HepG2 (cell line): Measurements from ENCODE around the gene TM7SF3. TPM values are rescaled to one million over a fixed set of nuclear protein-coding genes. Genes with fewer than 3 reads are reported as not detected.

Source experiments
- ATAC-seq: fragments of 200-7000 bp; cut with Tn5 transposase; 3 replicates; pipeline ENCODE4 v1.9.1; 2020; ENCODE audit warnings: mild to moderate bottlenecking, moderate library complexity
- BruUV-seq: library from RNA; stranded (reverse); fragments of 400-500 nt; replicated peaks from 2 replicates; lab custom pipeline; 2021; lab: Mats Ljungman, UMichigan
- CTCF ChIA-PET: fragments of 300-600 bp; formaldehyde crosslinking; extraction: SDS; loops from one replicate; lab custom pipeline; 2021; ENCODE audit warnings: low total read pairs, inconsistent platforms, low intra/inter-chr PET ratio; lab: Yijun Ruan, JAX
- POLR2A ChIA-PET: fragments of 350-600 bp; sonication (Branson Sonifier 250); formaldehyde crosslinking; loops from one replicate; lab custom pipeline; 2020; ENCODE audit warnings: antibody characterized with exemption, inconsistent platforms; lab: Yijun Ruan, JAX
- DNase-seq: peaks from one replicate; pipeline ENCODE4 v3.0.0-alpha.2; 2015; ENCODE audit warnings: low spot score
- FAIRE-seq: peaks from 3 replicates; lab custom pipeline; 2011; peaks lifted over from hg19 to GRCh38; lab: Jason Lieb, UNC
- H2AFZ ChIP-seq: one replicate; pipeline ENCODE4 v1.6.1; 2011; ENCODE audit warnings: low read length, inconsistent platforms
- H3K27ac ChIP-seq: fragments of 300-600 bp; 3 replicates; pipeline ENCODE4 v1.8.0; 2011; ENCODE audit warnings: mixed run types, mild to moderate bottlenecking, mixed read lengths, low read length, inconsistent platforms; ENCODE audit not compliant: insufficient read depth; ENCODE audit errors: extremely low read length
- H3K27me3 ChIP-seq, 2 experiments: fragments of 200-600 bp in 1 of 2; 2 replicates in 1 of 2; 3 replicates in 1 of 2; pipeline versions ENCODE4 v1.6.0 to v1.8.0; 2011; ENCODE audit warnings: low read length in 2 of 2, mild to moderate bottlenecking in 2 of 2, moderate library complexity in 2 of 2, inconsistent platforms in 1 of 2; ENCODE audit not compliant: insufficient read depth in 2 of 2, control insufficient read depth in 1 of 2
- H3K36me3 ChIP-seq, 2 experiments: fragments of 200-600 bp in 1 of 2; replicated peaks in 1 of 2; 2 replicates in 1 of 2; 3 replicates in 1 of 2; pipeline versions ENCODE4 v1.5.1 to v1.8.0; 2011; ENCODE audit warnings: low read length in 2 of 2, inconsistent platforms in 1 of 2; ENCODE audit not compliant: insufficient read depth in 2 of 2, control insufficient read depth in 1 of 2
- H3K4me1 ChIP-seq: 2 replicates; pipeline ENCODE4 v1.5.1; 2012; ENCODE audit warnings: low read length, inconsistent platforms; ENCODE audit not compliant: insufficient read depth
- H3K4me2 ChIP-seq: 2 replicates; pipeline ENCODE4 v1.6.0; 2011; ENCODE audit warnings: low read depth, low read length, inconsistent platforms
- H3K4me3 ChIP-seq, 3 experiments: fragments of 200-600 bp in 1 of 3; sonication (generic), shearing (Covaris generic) in 1 of 3; replicated peaks in 1 of 3; 2 replicates each; pipeline ENCODE4 v1.5.1; 2011 to 2016; ENCODE audit warnings: low read length in 3 of 3, inconsistent platforms in 2 of 3, low read depth in 2 of 3, mild to moderate bottlenecking in 2 of 3, control low read depth in 1 of 3, mixed read lengths in 1 of 3; ENCODE audit not compliant: insufficient read depth in 1 of 3
- H3K79me2 ChIP-seq: one replicate; pipeline ENCODE4 v1.6.1; 2011; ENCODE audit warnings: low read length, inconsistent platforms; ENCODE audit not compliant: insufficient read depth
- H3K9ac ChIP-seq: 2 replicates; pipeline ENCODE4 v1.6.0; 2011; ENCODE audit warnings: mild to moderate bottlenecking, low read depth, low read length, inconsistent platforms; ENCODE audit not compliant: insufficient read depth
- H3K9me3 ChIP-seq: 2 replicates; pipeline ENCODE4 v1.5.1; 2012; ENCODE audit warnings: mild to moderate bottlenecking, low read length
- H4K20me1 ChIP-seq: 2 replicates; pipeline ENCODE4 v1.6.0; 2011; ENCODE audit warnings: inconsistent platforms, mild to moderate bottlenecking, low read length, moderate library complexity; ENCODE audit not compliant: insufficient read depth
- DR1 ChIP-seq: sonication (generic); formaldehyde crosslinking; IDR thresholded peaks from 2 replicates; pipeline ENCODE4 v1.8.0; 2021; ENCODE audit warnings: mild to moderate bottlenecking, missing genetic modification reagents, inconsistent platforms
- ISL2 ChIP-seq: sonication (generic); formaldehyde crosslinking; IDR thresholded peaks from 2 replicates; pipeline ENCODE4 v1.5.0; 2020; ENCODE audit warnings: missing genetic modification reagents
- KAT7 ChIP-seq: IDR thresholded peaks from 2 replicates; pipeline ENCODE4 v1.6.1; 2018; ENCODE audit warnings: borderline replicate concordance, missing compliant biosample characterization
- KDM6A ChIP-seq: IDR thresholded peaks from 2 replicates; pipeline ENCODE4 v1.6.1; 2016; ENCODE audit warnings: low read depth
- MTF1 ChIP-seq: sonication (generic); formaldehyde crosslinking; IDR thresholded peaks from 2 replicates; pipeline ENCODE4 v1.5.0; 2020; ENCODE audit warnings: missing genetic modification reagents
- ONECUT2 ChIP-seq: sonication (generic); formaldehyde crosslinking; IDR thresholded peaks from 2 replicates; pipeline ENCODE4 v1.4.0; 2020; ENCODE audit warnings: missing genetic modification reagents
- PITX1 ChIP-seq: sonication (generic); formaldehyde crosslinking; IDR thresholded peaks from 2 replicates; pipeline ENCODE4 v1.5.1; 2020; ENCODE audit warnings: mild to moderate bottlenecking, missing genetic modification reagents
- PRDM15 ChIP-seq: sonication (generic); formaldehyde crosslinking; IDR thresholded peaks from 2 replicates; pipeline ENCODE4 v1.4.0; 2020; ENCODE audit warnings: missing genetic modification reagents
- PTBP1 ChIP-seq: fragments of 200-400 bp; formaldehyde crosslinking; IDR thresholded peaks from 2 replicates; pipeline ENCODE4 v1.6.1; 2018; ENCODE audit warnings: low read length, low read depth; ENCODE audit not compliant: poor library complexity, severe bottlenecking
- SP5 ChIP-seq: IDR thresholded peaks from 2 replicates; pipeline ENCODE4 v1.6.1; 2016; ENCODE audit warnings: low read depth, borderline replicate concordance
- TBL1XR1 ChIP-seq: fragments of 150-350 bp; IDR thresholded peaks from 2 replicates; pipeline ENCODE4 v1.6.1; 2014; ENCODE audit warnings: borderline replicate concordance, low read length; ENCODE audit not compliant: partially characterized antibody
- THAP11 ChIP-seq: IDR thresholded peaks from 2 replicates; pipeline ENCODE4 v1.6.1; 2016; ENCODE audit warnings: missing biosample characterization, missing genetic modification reagents
- ZMAT3 ChIP-seq: sonication (generic); formaldehyde crosslinking; conservative IDR thresholded peaks from 2 replicates; pipeline ENCODE4 v1.7.0; 2021; ENCODE audit warnings: missing genetic modification reagents
- ZNF292 ChIP-seq: sonication (generic); formaldehyde crosslinking; IDR thresholded peaks from 2 replicates; pipeline ENCODE4 v1.8.1; 2022; ENCODE audit warnings: mild to moderate bottlenecking, low read depth, missing genetic modification reagents, borderline replicate concordance
- ZNF564 ChIP-seq: sonication (generic); formaldehyde crosslinking; IDR thresholded peaks from 2 replicates; pipeline ENCODE4 v1.8.1; 2023; ENCODE audit warnings: mild to moderate bottlenecking, missing genetic modification reagents
- ZNF652 ChIP-seq: IDR thresholded peaks from 2 replicates; pipeline ENCODE4 v1.6.1; 2016; ENCODE audit warnings: low read depth, borderline replicate concordance
- ZNF660 ChIP-seq: sonication (generic); formaldehyde crosslinking; IDR thresholded peaks from 2 replicates; pipeline ENCODE4 v1.5.1; 2020; ENCODE audit warnings: mild to moderate bottlenecking, low read depth, missing genetic modification reagents, borderline replicate concordance
- ZSCAN12 ChIP-seq: sonication (generic); formaldehyde crosslinking; IDR thresholded peaks from 2 replicates; pipeline ENCODE4 v1.9.0; 2021; ENCODE audit warnings: mild to moderate bottlenecking, missing genetic modification reagents
- WGBS: methylation state at CpG from one replicate; pipeline ENCODE4 v1.1.6; 2017; ENCODE audit warnings: low lambda C conversion rate; 5-methylcytosine and 5-hydroxymethylcytosine counted together
- in situ Hi-C: cut with HindIII; loops from 2 replicates; pipeline ENCODE4 v1.10.0; 2017; ENCODE audit warnings: low pct_unique_long_range_greater_than_20kb; ENCODE audit not compliant: extremely low pct_ligation_motif_present
- intact Hi-C: fragments of 100-400 bp; cut with micrococcal nuclease; formaldehyde crosslinking; loops from one replicate; pipeline ENCODE4 v1.10.0; 2022; ENCODE audit not compliant: unreplicated experiment
- polyA plus RNA-seq, 8 experiments: library from polyadenylated mRNA; depleted of rRNA in 3 of 8; stranded (reverse) in 7 of 8; unstranded in 1 of 8; fragments of >200 nt; fragmentation: Illumina TruSeq in 4 of 8; extraction: Trizol in 4 of 8; gene quantifications; 2 replicates each; pipeline versions ENCODE4 v1.2.1 to v1.2.3, GENCODE V29; 2011 to 2016; ENCODE audit warnings: low read depth in 4 of 8, missing spikeins in 1 of 8, mixed read lengths in 1 of 8; ENCODE audit not compliant: insufficient read depth in 1 of 8
- total RNA-seq, 5 experiments: library from RNA; depleted of rRNA; stranded (reverse); fragments of >200 nt; fragmentation: Illumina TruSeq; extraction: Trizol; gene quantifications; 2 replicates each; pipeline ENCODE4 v1.2.3, GENCODE V29; 2016; ENCODE audit warnings: low read depth in 1 of 5

The TM7SF3 gene
- total and polyA plus RNA-seq, 2 of the 13 experiments (the other 11 are each of a cell fraction or from before 2014, with no cell fraction given): 116 to 142 TPM

- WGBS: 97% methylated on average over 2 of the region's 2 CpGs
- Histone ChIP-seq H3K36me3 (peaks cover 13 to 44% of the 10 kb centered on the region in 2 experiments), H3K9ac (no peak overlapping the region), H3K79me2 (no peaks in the 10 kb centered on the region), H3K4me2 (no peak overlapping the region), H2AFZ (no peak overlapping the region), H3K27me3 (no peaks in the 10 kb centered on the region), H3K9me3 (no peaks in the 10 kb centered on the region), H3K27ac (no peak overlapping the region), H3K4me3 (no peak overlapping the region), H4K20me1 (no peaks in the 10 kb centered on the region), H3K4me1 (no peaks in the 10 kb centered on the region)
- in situ Hi-C loops (no loop called here), intact Hi-C loops (no loop called here)
- ATAC-seq (no peak), DNase-seq (no peak), FAIRE-seq (no peak)
- no TSS peak for BruUV-seq
- CTCF ChIA-PET: no interaction called here
- no peak for TF ChIP-seq ISL2 (CRISPR knock-in tag)
- no peak for TF ChIP-seq ONECUT2
- TF ChIP-seq ZNF652 (CRISPR knock-in tag): no peak
- TF ChIP-seq ZNF660: no peak
- no peak for TF ChIP-seq PITX1 (CRISPR knock-in tag)
- no peak for TF ChIP-seq KAT7 (CRISPR knock-in tag)
- TF ChIP-seq DR1: no peak
- TF ChIP-seq THAP11 (CRISPR knock-in tag): no peak
- no peak for TF ChIP-seq ZNF292 (CRISPR knock-in tag)
- no peak for TF ChIP-seq SP5
- no peak for TF ChIP-seq TBL1XR1
- TF ChIP-seq KDM6A: no peak
- no peak for TF ChIP-seq ZMAT3
- TF ChIP-seq PRDM15 (CRISPR knock-in tag): no peak
- no peak for TF ChIP-seq ZSCAN12 (CRISPR knock-in tag)
- TF ChIP-seq MTF1: no peak
- TF ChIP-seq ZNF564 (CRISPR knock-in tag): no peak
- TF ChIP-seq PTBP1: no peak
- POLR2A ChIA-PET: no interaction called here
Observed at GRCh38 chr12:26976687-26977086, 37.5 kb downstream of the TM7SF3 start.
